ENCODE data around the gene ZNF217. TPM values are rescaled to one million over a fixed set of nuclear protein-coding genes. Genes with fewer than 3 reads are reported as not detected.
"Not testable (repeated sequence)": the region's sequence is repeated elsewhere in the genome, so short reads cannot be mapped to it uniquely, and the experiment has no call there.

Gene ZNF217
- total RNA-seq, 2 experiments from 2014 or later = 89.5 to 90.4 TPM

GRCh38 chr20:53628076-53628475, 34.4 kb upstream of the ZNF217 start:
- Mint-ChIP-seq H3K36me3 (ENCODE audit: low read depth) (no peaks in the 10 kb centered on the region), H3K4me3 (no peak overlapping the region), H3K9me3 (no peaks in the 10 kb centered on the region), H3K27me3 (no peaks in the 10 kb centered on the region), H3K27ac (no peak overlapping the region), H3K4me1 (peaks cover 16% of the 10 kb centered on the region)
- POLR2A ChIA-PET = no interaction called here
- DNase-seq = no peak
- CTCF ChIA-PET = no interaction called here

- POLR2A ChIA-PET; H3K27ac Mint-ChIP-seq; DNase-seq; H3K36me3 Mint-ChIP-seq (ENCODE audit: low read depth); H3K4me3 Mint-ChIP-seq; H3K9me3 Mint-ChIP-seq; H3K27me3 Mint-ChIP-seq; CTCF ChIA-PET: not testable (repeated sequence)
- peaks cover 26% of the 10 kb centered on the region for H3K4me1 Mint-ChIP-seq
Observed at GRCh38 chr20:53627001-53627400, 33.4 kb upstream of the ZNF217 start.

- ChIA-PET POLR2A (no interaction called here), CTCF (no interaction called here)
- H3K9me3 Mint-ChIP-seq = no peaks in the 10 kb centered on the region
- no peak for DNase-seq
- peaks cover 31% of the 10 kb centered on the region for H3K4me1 Mint-ChIP-seq
- no peak overlapping the region for H3K27ac Mint-ChIP-seq
- no peaks in the 10 kb centered on the region for H3K27me3 Mint-ChIP-seq
- H3K4me3 Mint-ChIP-seq = no peak overlapping the region
- H3K36me3 Mint-ChIP-seq (ENCODE audit: low read depth) = no peaks in the 10 kb centered on the region
Observed at GRCh38 chr20:53626584-53626983, 32.9 kb upstream of the ZNF217 start.

GRCh38 chr20:53625311-53626129, 31.9 kb upstream of the ZNF217 start:
- H3K4me1 Mint-ChIP-seq = peaks cover 38% of the 10 kb centered on the region
- CTCF ChIA-PET = interaction anchor here (1.0 to 5.0 kb wide), 3 partner anchors 14 to 16 kb away, joined by 4 to 26 read pairs (median 5); no protein-coding TSS in a partner anchor
- no peaks in the 10 kb centered on the region for H3K36me3 Mint-ChIP-seq (ENCODE audit: low read depth)
- no peak for DNase-seq
- H3K4me3 Mint-ChIP-seq = no peak overlapping the region
- H3K27me3 Mint-ChIP-seq = no peaks in the 10 kb centered on the region
- POLR2A ChIA-PET = interaction anchor here (6.8 kb wide), 1 partner anchor 14 kb away, joined by 115 read pairs; no protein-coding TSS in a partner anchor
- H3K9me3 Mint-ChIP-seq = no peaks in the 10 kb centered on the region
- no peak overlapping the region for H3K27ac Mint-ChIP-seq

GRCh38 chr20:53624927-53625250, 31.2 kb upstream of the ZNF217 start:
- H3K27me3 Mint-ChIP-seq; H3K4me3 Mint-ChIP-seq; H3K9me3 Mint-ChIP-seq; DNase-seq; H3K36me3 Mint-ChIP-seq (ENCODE audit: low read depth); H3K27ac Mint-ChIP-seq: not testable (repeated sequence)
- ChIA-PET POLR2A (interaction anchor here (1.0 to 6.8 kb wide), 3 partner anchors 14 to 290 kb away, joined by 5 to 115 read pairs (median 56); no protein-coding TSS in a partner anchor), CTCF (interaction anchor here (1.5 to 5.0 kb wide), 3 partner anchors 9 to 241 kb away, joined by 4 to 26 read pairs (median 5); no protein-coding TSS in a partner anchor)
- H3K4me1 Mint-ChIP-seq = peaks cover 38% of the 10 kb centered on the region

- no peaks in the 10 kb centered on the region for H3K9me3 Mint-ChIP-seq
- H3K4me3 Mint-ChIP-seq = peak overlapping the region; percentile 60
- peak overlapping the region; percentile 96 for H3K27ac Mint-ChIP-seq
- ChIA-PET CTCF (interaction anchor here (0.7 to 5.0 kb wide), 12 partner anchors 8 to 1432 kb away, joined by 3 to 26 read pairs (median 4); partner anchors contain the start of genes ZFP64 and ZNF217), POLR2A (interaction anchor here (1.0 to 6.8 kb wide), 22 partner anchors 8 to 291 kb away, joined by 3 to 115 read pairs (median 8); partner anchors contain the start of gene ZNF217)
- peaks cover 39% of the 10 kb centered on the region for H3K4me1 Mint-ChIP-seq
- peak; percentile 51 for DNase-seq
- H3K36me3 Mint-ChIP-seq (ENCODE audit: low read depth) = no peaks in the 10 kb centered on the region
- H3K27me3 Mint-ChIP-seq = no peaks in the 10 kb centered on the region
Observed at GRCh38 chr20:53623454-53624211, 30.0 kb upstream of the ZNF217 start.

- ChIA-PET CTCF (interaction anchor here (0.7 to 5.0 kb wide), 12 partner anchors 9 to 1432 kb away, joined by 3 to 26 read pairs (median 4); partner anchors contain the start of genes ZFP64 and ZNF217), POLR2A (interaction anchor here (0.9 to 6.8 kb wide), 19 partner anchors 12 to 262 kb away, joined by 3 to 115 read pairs (median 11); partner anchors contain the start of gene ZNF217)
- H3K9me3 Mint-ChIP-seq = no peaks in the 10 kb centered on the region
- H3K36me3 Mint-ChIP-seq (ENCODE audit: low read depth) = no peaks in the 10 kb centered on the region
- H3K4me3 Mint-ChIP-seq = peak overlapping the region; percentile 60
- no peaks in the 10 kb centered on the region for H3K27me3 Mint-ChIP-seq
- peaks cover 39% of the 10 kb centered on the region for H3K4me1 Mint-ChIP-seq
- peak overlapping the region; percentile 96 for H3K27ac Mint-ChIP-seq
- DNase-seq = no peak
Observed at GRCh38 chr20:53623134-53623453, 29.5 kb upstream of the ZNF217 start.

GRCh38 chr20:53622247-53623133, 28.9 kb upstream of the ZNF217 start:
- H3K4me1 Mint-ChIP-seq = peaks cover 39% of the 10 kb centered on the region

GRCh38 chr20:53621482-53622246, 28.0 kb upstream of the ZNF217 start:
- Mint-ChIP-seq H3K27me3 (no peaks in the 10 kb centered on the region), H3K36me3 (ENCODE audit: low read depth) (no peaks in the 10 kb centered on the region), H3K4me3 (peak overlapping the region; percentile 27), H3K27ac (peak overlapping the region; percentile 96), H3K4me1 (peaks cover 39% of the 10 kb centered on the region), H3K9me3 (no peaks in the 10 kb centered on the region)
- CTCF ChIA-PET = interaction anchor here (0.9 to 5.0 kb wide), 9 partner anchors 8 to 257 kb away, joined by 3 to 26 read pairs (median 4); no protein-coding TSS in a partner anchor
- POLR2A ChIA-PET = interaction anchor here (0.8 to 6.8 kb wide), 21 partner anchors 10 to 1212 kb away, joined by 3 to 115 read pairs (median 7); partner anchors contain the start of gene ZNF217
- DNase-seq = peak; percentile 28

More at GRCh38 chr20:53622247-53623133, 28.9 kb upstream of the ZNF217 start:
- Mint-ChIP-seq H3K36me3 (ENCODE audit: low read depth) (no peaks in the 10 kb centered on the region), H3K4me3 (peak overlapping the region; percentile 60), H3K27me3 (no peaks in the 10 kb centered on the region), H3K27ac (peak overlapping the region; percentile 96), H3K9me3 (no peaks in the 10 kb centered on the region)
- DNase-seq = peak; percentile 19
- ChIA-PET POLR2A (interaction anchor here (0.8 to 6.8 kb wide), 26 partner anchors 11 to 317 kb away, joined by 3 to 115 read pairs (median 7); partner anchors contain the start of gene ZNF217), CTCF (interaction anchor here (0.7 to 5.0 kb wide), 14 partner anchors 9 to 1431 kb away, joined by 3 to 26 read pairs (median 4); partner anchors contain the start of genes ZFP64 and ZNF217)

GRCh38 chr20:53618490-53619000, 24.9 kb upstream of the ZNF217 start:
- DNase-seq, H3K27ac Mint-ChIP-seq: not testable (repeated sequence)
- POLR2A ChIA-PET = interaction anchor here (6.8 kb wide), 1 partner anchor 7 kb away, joined by 115 read pairs; no protein-coding TSS in a partner anchor

GRCh38 chr20:53617791-53618489, 24.3 kb upstream of the ZNF217 start:
- H3K27ac Mint-ChIP-seq = no peak overlapping the region
- DNase-seq = no peak
- no peaks in the 10 kb centered on the region for H3K9me3 Mint-ChIP-seq
- ChIA-PET POLR2A (no interaction called here), CTCF (no interaction called here)
- H3K4me1 Mint-ChIP-seq = peaks cover 28% of the 10 kb centered on the region
- H3K27me3 Mint-ChIP-seq = no peaks in the 10 kb centered on the region
- H3K36me3 Mint-ChIP-seq (ENCODE audit: low read depth) = no peaks in the 10 kb centered on the region
- H3K4me3 Mint-ChIP-seq = no peak overlapping the region

More at GRCh38 chr20:53618490-53619000, 24.9 kb upstream of the ZNF217 start:
- H3K27me3 Mint-ChIP-seq; H3K9me3 Mint-ChIP-seq; H3K4me3 Mint-ChIP-seq; CTCF ChIA-PET; H3K36me3 Mint-ChIP-seq (ENCODE audit: low read depth): not testable (repeated sequence)
- peaks cover 33% of the 10 kb centered on the region for H3K4me1 Mint-ChIP-seq

All from activated CD4-positive, alpha-beta memory T cell treated with anti-CD3 and anti-CD28 coated beads, Interleukin-2, amount 10 ng/mL, durations not matched to agents 7 days and 5 days (primary cell).